Inferior parietal cortex (tissue), 1 donor: ENCODE results near the gene KCTD10.

Experiments used
- DNase-seq: peaks from one replicate; pipeline ENCODE4 v3.0.0-alpha.2; 2016; ENCODE audit errors: extremely low spot score

KCTD10 gene

GRCh38 chr12:109494348-109494881, 17.3 kb upstream of the KCTD10 start:
- no peak for DNase-seq

GRCh38 chr12:109493938-109494337, 16.8 kb upstream of the KCTD10 start:
- DNase-seq, result no peak

GRCh38 chr12:109493090-109493489, 16.0 kb upstream of the KCTD10 start:
- DNase-seq, result no peak

GRCh38 chr12:109492371-109492770, 15.3 kb upstream of the KCTD10 start:
- DNase-seq, result no peak

- DNase-seq, result no peak
Observed at GRCh38 chr12:109491671-109492070, 14.6 kb upstream of the KCTD10 start.

- no peak for DNase-seq
Observed at GRCh38 chr12:109489955-109490565, 13.0 kb upstream of the KCTD10 start.

GRCh38 chr12:109489016-109489954, 12.2 kb upstream of the KCTD10 start:
- DNase-seq, result no peak

- no peak for DNase-seq
Observed at GRCh38 chr12:109488051-109488665, 11.1 kb upstream of the KCTD10 start.

GRCh38 chr12:109487181-109488050, 10.3 kb upstream of the KCTD10 start:
- no peak for DNase-seq

GRCh38 chr12:109485201-109485600, 8.1 kb upstream of the KCTD10 start:
- no peak for DNase-seq

- DNase-seq, result no peak
Observed at GRCh38 chr12:109483346-109483745, 6.2 kb upstream of the KCTD10 start.

GRCh38 chr12:109482894-109483293, 5.8 kb upstream of the KCTD10 start:
- no peak for DNase-seq

- DNase-seq, result no peak
Observed at GRCh38 chr12:109482491-109482890, 5.4 kb upstream of the KCTD10 start.

- no peak for DNase-seq
Observed at GRCh38 chr12:109481863-109482262, 4.8 kb upstream of the KCTD10 start.

GRCh38 chr12:109480356-109480755, 3.3 kb upstream of the KCTD10 start:
- no peak for DNase-seq

GRCh38 chr12:109479761-109480160, 2.7 kb upstream of the KCTD10 start:
- no peak for DNase-seq

GRCh38 chr12:109477963-109478315, 839 bp upstream of the KCTD10 start:
- DNase-seq, result no peak

- no peak for DNase-seq
Observed at GRCh38 chr12:109476807-109477184, 304 bp downstream of the KCTD10 start.

GRCh38 chr12:109475993-109476806, 900 bp downstream of the KCTD10 start:
- no peak for DNase-seq

- DNase-seq, result no peak
Observed at GRCh38 chr12:109475121-109475520, 2.0 kb downstream of the KCTD10 start.
